Choroid plexus epithelial cell (primary cell): ENCODE data around the gene FHAD1.
A peak's percentile ranks its signal among the peaks of the same experiment; 100 is the strongest.
"Not testable (repeated sequence)": the region's sequence is repeated elsewhere in the genome, so short reads cannot be mapped to it uniquely, and the experiment has no call there.

Experiments used
- DNase-seq: peaks from one replicate; pipeline ENCODE4 v3.0.0-alpha.2; 2010; ENCODE audit warnings: low read depth
- H3K4me3 ChIP-seq: 2 replicates; pipeline ENCODE4 v1.5.1; 2011; ENCODE audit warnings: low read depth, mild to moderate bottlenecking, control low read depth, low read length, moderate library complexity
- CTCF ChIP-seq: conservative IDR thresholded peaks from 2 replicates; pipeline ENCODE4 v1.5.1; 2011; ENCODE audit warnings: low read depth, mild to moderate bottlenecking, control low read depth, inconsistent platforms, low read length, moderate library complexity

Gene FHAD1

GRCh38 chr1:15429701-15430149 is 182.7 kb downstream of the FHAD1 start:
- peak; percentile 45 for DNase-seq
- H3K4me3 ChIP-seq = no peak overlapping the region
- no peak for TF ChIP-seq CTCF

GRCh38 chr1:15430787-15431570 is 184.0 kb downstream of the FHAD1 start:
- no peak overlapping the region for H3K4me3 ChIP-seq
- TF ChIP-seq CTCF = peak; percentile 93
- peak; percentile 54 for DNase-seq

GRCh38 chr1:15431571-15431948 is 184.5 kb downstream of the FHAD1 start:
- no peak for TF ChIP-seq CTCF
- no peak overlapping the region for H3K4me3 ChIP-seq
- no peak for DNase-seq

- no peak for TF ChIP-seq CTCF
- H3K4me3 ChIP-seq = no peak overlapping the region
- no peak for DNase-seq
Measured at GRCh38 chr1:15432324-15432723, 185.3 kb downstream of the FHAD1 start.

GRCh38 chr1:15433471-15433870 is 186.4 kb downstream of the FHAD1 start:
- no peak overlapping the region for H3K4me3 ChIP-seq
- TF ChIP-seq CTCF = no peak
- DNase-seq = no peak

- H3K4me3 ChIP-seq = not testable (repeated sequence)
- peak; percentile 68 for DNase-seq
Measured at GRCh38 chr1:15434739-15435138, 187.7 kb downstream of the FHAD1 start.

GRCh38 chr1:15435239-15436077 is 188.4 kb downstream of the FHAD1 start:
- TF ChIP-seq CTCF = no peak
- H3K4me3 ChIP-seq = no peak overlapping the region
- no peak for DNase-seq
